Activated naive CD4-positive, alpha-beta T cell treated with anti-CD3 and anti-CD28 coated beads, Interleukin-2, amount 50 U/mL, for 24 hours (primary cell): ENCODE measurements around the gene DGAT2.

Source experiments
- H3K27ac Mint-ChIP-seq: one replicate; pipeline ENCODE4 v1.8.0; 2021; ENCODE audit warnings: mild to moderate bottlenecking, mixed read lengths
- H3K27me3 Mint-ChIP-seq: one replicate; pipeline ENCODE4 v1.8.0; 2021; ENCODE audit warnings: mixed read lengths
- H3K36me3 Mint-ChIP-seq: one replicate; pipeline ENCODE4 v1.8.0; 2021; ENCODE audit warnings: mixed read lengths
- H3K4me1 Mint-ChIP-seq: one replicate; pipeline ENCODE4 v1.8.0; 2021; ENCODE audit warnings: mixed read lengths
- H3K4me3 Mint-ChIP-seq: one replicate; pipeline ENCODE4 v1.8.0; 2021; ENCODE audit warnings: mild to moderate bottlenecking, mixed read lengths
- H3K9me3 Mint-ChIP-seq: one replicate; pipeline ENCODE4 v1.8.0; 2021; ENCODE audit warnings: mixed read lengths

Gene DGAT2

DNA sequence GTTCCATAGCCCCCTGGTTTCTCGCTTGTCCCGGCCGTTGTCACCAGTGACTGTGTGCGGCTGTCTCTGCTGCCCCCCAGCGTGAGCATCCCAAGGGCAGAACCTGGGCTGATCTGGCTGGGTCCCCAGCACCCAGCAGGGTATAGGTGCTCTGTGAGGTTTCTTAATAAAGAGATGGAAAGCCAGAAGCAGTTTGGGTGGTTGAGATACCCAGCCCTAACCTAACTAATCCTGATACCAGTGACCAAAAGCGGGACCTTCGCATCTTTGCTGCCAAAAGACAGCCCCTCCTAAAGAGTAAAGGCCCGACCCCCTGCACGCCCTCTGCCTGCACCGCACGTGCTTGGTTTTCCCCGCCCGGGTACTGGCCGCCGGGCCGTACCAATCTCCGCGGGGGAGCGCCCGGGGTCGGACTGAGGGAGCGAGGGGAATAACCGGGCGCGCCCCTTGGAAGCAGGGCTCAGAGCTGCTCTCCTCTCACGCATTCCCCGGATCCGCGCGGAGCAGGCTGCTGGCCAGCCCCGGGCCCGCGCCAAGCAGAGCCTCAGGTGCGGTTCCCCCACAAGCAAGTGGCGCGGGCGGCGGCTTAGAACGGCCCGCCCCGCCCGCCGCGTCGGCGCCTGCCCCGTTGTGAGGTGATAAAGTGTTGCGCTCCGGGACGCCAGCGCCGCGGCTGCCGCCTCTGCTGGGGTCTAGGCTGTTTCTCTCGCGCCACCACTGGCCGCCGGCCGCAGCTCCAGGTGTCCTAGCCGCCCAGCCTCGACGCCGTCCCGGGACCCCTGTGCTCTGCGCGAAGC lies at the start of gene DGAT2:
Gene DGAT2, plus strand, starts transcription at position 667 of the 797 bp plus-strand sequence. CDS start 214 bp downstream, outside the sequence.
- Mint-ChIP-seq H3K27ac (peak within 1 kb of the TSS; percentile 79), H3K36me3 (no peaks in the 10 kb centered on the region), H3K27me3 (peaks cover 13% of the 10 kb centered on the region), H3K9me3 (no peaks in the 10 kb centered on the region), H3K4me1 (peaks cover 21% of the 10 kb centered on the region), H3K4me3 (peak within 1 kb of the TSS; percentile 81)

GRCh38 chr11:75719340-75720239 lies 49.0 kb upstream of the DGAT2 start:
- Mint-ChIP-seq H3K4me1 (no peaks in the 10 kb centered on the region), H3K27ac (no peak overlapping the region), H3K9me3 (no peaks in the 10 kb centered on the region), H3K27me3 (no peaks in the 10 kb centered on the region), H3K36me3 (no peaks in the 10 kb centered on the region), H3K4me3 (no peak overlapping the region)

DNA sequence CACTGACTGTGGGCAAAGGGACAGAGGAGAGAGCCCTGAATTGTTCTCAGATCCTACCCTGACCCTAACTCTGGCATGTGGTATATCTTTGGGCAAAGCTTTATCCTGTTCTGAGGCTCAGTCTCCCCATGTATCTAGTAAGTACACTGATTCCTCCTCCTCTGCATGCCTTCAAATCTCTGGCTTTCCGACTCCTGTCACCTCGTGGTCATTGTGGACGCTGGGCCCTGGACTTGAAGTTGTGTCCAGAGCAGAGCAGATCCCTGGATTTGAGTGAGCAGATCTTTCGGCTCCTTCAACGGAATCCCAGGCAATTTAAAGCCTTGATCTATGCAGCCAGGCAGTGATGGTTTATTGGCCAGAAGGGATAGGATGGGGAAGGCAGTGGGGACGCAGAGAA lies 47.9 kb upstream of the DGAT2 start:
- no peak overlapping the region for H3K4me3 Mint-ChIP-seq
- H3K36me3 Mint-ChIP-seq, result no peaks in the 10 kb centered on the region
- H3K27me3 Mint-ChIP-seq, result no peaks in the 10 kb centered on the region
- H3K27ac Mint-ChIP-seq, result no peak overlapping the region
- H3K9me3 Mint-ChIP-seq, result no peaks in the 10 kb centered on the region
- H3K4me1 Mint-ChIP-seq, result no peaks in the 10 kb centered on the region

DNA sequence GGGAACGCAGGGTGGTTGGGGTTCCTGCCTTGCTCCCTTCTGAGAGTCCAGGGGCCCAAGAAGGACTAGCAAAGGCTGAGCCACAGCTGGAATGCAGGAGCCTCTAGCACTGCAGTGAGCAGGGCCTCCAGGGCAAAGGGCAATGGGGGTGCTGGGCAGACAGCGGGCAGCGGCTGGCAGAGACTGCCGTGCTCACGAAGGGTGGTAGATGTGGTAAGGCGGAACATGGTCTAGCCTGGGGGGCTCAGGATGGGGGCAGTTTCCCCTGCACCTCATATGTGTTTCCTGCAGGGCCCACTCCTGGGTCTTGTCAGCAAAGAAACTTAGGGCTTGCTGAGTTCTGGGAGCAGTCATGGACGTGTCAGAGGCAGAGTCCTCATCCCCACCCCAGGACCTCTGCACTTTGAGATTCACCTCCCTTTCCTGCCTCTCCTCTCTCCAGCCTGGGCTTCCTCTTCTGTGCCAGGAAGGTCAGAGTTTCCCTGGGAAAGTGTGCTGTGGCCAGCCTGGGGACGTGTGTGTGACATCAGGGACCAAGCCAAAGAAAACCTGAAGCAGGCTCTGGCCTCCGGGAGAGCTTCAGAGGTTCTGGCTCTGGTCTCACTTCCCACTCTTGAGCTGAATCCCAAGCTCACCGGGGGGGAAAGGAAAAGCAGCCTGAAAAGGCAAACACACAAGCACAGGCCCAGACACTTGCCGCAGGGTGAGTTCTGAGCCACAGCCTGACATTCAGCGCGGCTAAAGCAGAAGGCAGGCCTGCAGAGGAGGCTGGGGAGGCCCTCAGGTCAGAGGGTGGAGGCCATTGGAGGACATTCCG lies 46.5 kb upstream of the DGAT2 start:
- Mint-ChIP-seq H3K4me3 (no peak overlapping the region), H3K4me1 (no peaks in the 10 kb centered on the region), H3K36me3 (no peaks in the 10 kb centered on the region), H3K9me3 (no peaks in the 10 kb centered on the region), H3K27ac (no peak overlapping the region), H3K27me3 (no peaks in the 10 kb centered on the region)

DNA sequence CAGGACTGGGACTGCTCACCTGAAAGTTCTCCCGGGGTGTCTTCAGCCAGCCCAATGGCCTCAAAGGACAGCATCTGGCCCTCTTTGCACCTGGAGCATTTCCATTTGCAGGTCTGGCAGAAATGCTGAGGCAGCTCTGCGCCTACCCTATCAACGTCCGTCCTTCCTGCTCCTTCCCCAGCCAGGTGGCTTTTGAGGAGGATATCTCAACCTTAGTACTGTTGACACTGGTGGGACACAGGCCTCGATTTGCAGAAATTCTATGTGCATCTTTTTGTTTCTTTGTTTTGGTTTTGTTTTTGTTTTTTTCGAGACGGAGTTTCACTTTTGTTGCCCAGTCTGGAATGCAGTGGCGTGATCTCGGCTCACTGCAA lies 45.9 kb upstream of the DGAT2 start:
- Mint-ChIP-seq H3K4me1 (no peaks in the 10 kb centered on the region), H3K36me3 (no peaks in the 10 kb centered on the region), H3K9me3 (no peaks in the 10 kb centered on the region), H3K27me3 (no peaks in the 10 kb centered on the region), H3K27ac (no peak overlapping the region), H3K4me3 (no peak overlapping the region)

GRCh38 chr11:75725547-75726320 lies 42.8 kb upstream of the DGAT2 start:
- H3K27me3 Mint-ChIP-seq, result no peaks in the 10 kb centered on the region
- no peaks in the 10 kb centered on the region for H3K4me1 Mint-ChIP-seq
- no peaks in the 10 kb centered on the region for H3K36me3 Mint-ChIP-seq
- no peaks in the 10 kb centered on the region for H3K9me3 Mint-ChIP-seq
- H3K4me3 Mint-ChIP-seq, result no peak overlapping the region
- no peak overlapping the region for H3K27ac Mint-ChIP-seq

GRCh38 chr11:75728992-75729391 lies 39.6 kb upstream of the DGAT2 start:
- Mint-ChIP-seq H3K4me1 (no peaks in the 10 kb centered on the region), H3K27ac (no peak overlapping the region), H3K4me3 (no peak overlapping the region), H3K36me3 (no peaks in the 10 kb centered on the region), H3K27me3 (peaks cover 2% of the 10 kb centered on the region), H3K9me3 (no peaks in the 10 kb centered on the region)

DNA sequence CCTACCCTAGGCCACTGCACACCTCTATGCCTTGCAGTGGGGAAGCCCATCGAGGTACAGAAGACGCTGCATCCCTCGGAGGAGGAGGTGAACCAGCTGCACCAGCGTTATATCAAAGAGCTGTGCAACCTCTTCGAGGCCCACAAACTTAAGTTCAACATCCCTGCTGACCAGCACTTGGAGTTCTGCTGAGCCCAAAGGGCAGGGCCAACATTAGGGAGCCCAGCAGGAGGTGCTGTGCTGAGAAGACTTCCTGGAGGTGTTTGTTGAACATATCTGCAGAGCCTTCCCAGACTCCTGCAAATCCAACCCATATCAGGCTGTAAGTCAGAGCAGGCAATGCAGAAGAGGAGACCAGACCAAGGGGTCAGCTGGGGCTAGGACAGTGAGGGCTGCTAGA lies 37.5 kb upstream of the DGAT2 start:
- H3K27me3 Mint-ChIP-seq, result peaks cover 6% of the 10 kb centered on the region

DNA sequence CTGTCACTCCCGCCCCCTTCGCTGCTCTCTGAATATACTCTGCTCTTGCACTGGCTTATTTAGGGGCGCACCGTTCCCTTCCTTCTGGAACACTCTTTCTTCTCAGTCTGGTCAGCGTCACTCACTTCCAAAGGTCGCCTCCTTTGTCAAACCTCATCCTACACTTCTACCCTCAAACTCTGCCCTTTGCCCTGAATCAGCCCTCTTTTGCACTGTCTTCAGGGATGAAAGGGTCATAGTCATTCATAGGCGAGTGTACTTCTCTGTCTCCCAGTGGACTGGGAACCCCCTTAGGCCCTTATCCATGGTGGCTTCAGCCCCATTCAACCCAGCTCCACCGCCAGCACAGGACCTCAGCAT lies 35.5 kb upstream of the DGAT2 start:
- no peaks in the 10 kb centered on the region for H3K36me3 Mint-ChIP-seq
- H3K9me3 Mint-ChIP-seq, result no peaks in the 10 kb centered on the region
- no peak overlapping the region for H3K4me3 Mint-ChIP-seq
- no peak overlapping the region for H3K27ac Mint-ChIP-seq
- peaks cover 6% of the 10 kb centered on the region for H3K27me3 Mint-ChIP-seq
- H3K4me1 Mint-ChIP-seq, result no peaks in the 10 kb centered on the region

More for the DNA sequence above, 37.5 kb upstream of the DGAT2 start:
- no peak overlapping the region for H3K27ac Mint-ChIP-seq
- no peaks in the 10 kb centered on the region for H3K4me1 Mint-ChIP-seq
- no peaks in the 10 kb centered on the region for H3K9me3 Mint-ChIP-seq
- no peak overlapping the region for H3K4me3 Mint-ChIP-seq
- H3K36me3 Mint-ChIP-seq, result no peaks in the 10 kb centered on the region

DNA sequence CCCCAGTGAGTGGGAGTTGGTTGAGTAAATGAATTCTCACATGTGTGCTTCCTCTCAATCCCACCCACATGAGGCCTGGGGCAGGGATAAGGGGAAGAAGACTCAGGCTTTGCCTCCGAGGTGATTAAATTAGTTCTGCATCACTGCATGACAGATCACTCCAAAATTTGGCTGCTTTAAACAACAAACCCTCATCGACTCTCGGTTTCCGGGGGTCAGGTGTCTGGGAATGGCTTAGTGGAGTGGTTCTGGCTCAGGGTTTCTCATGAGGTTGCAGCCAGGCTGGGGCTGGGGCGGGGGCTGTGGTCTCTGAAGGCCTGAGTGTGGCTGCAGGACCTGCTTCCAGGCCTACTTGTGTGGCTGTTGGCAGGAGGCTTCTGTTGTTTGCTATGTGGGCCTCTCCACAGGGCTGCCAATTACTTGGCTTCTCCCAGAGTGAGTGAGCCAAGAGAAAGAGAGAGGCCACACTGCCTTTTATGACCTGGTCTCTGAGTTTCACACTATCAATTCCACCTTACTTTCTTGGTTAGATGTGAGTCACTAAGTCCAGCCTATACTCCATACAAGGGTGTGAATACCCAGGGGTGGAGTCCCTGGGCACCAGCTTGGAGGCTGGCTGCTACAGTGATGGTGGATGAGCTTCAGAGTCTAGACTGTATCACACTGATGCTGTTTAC lies 35.0 kb upstream of the DGAT2 start:
- H3K9me3 Mint-ChIP-seq, result no peaks in the 10 kb centered on the region
- H3K36me3 Mint-ChIP-seq, result no peaks in the 10 kb centered on the region
- H3K4me1 Mint-ChIP-seq, result no peaks in the 10 kb centered on the region
- peaks cover 6% of the 10 kb centered on the region for H3K27me3 Mint-ChIP-seq
- H3K27ac Mint-ChIP-seq, result no peak overlapping the region
- no peak overlapping the region for H3K4me3 Mint-ChIP-seq

DNA sequence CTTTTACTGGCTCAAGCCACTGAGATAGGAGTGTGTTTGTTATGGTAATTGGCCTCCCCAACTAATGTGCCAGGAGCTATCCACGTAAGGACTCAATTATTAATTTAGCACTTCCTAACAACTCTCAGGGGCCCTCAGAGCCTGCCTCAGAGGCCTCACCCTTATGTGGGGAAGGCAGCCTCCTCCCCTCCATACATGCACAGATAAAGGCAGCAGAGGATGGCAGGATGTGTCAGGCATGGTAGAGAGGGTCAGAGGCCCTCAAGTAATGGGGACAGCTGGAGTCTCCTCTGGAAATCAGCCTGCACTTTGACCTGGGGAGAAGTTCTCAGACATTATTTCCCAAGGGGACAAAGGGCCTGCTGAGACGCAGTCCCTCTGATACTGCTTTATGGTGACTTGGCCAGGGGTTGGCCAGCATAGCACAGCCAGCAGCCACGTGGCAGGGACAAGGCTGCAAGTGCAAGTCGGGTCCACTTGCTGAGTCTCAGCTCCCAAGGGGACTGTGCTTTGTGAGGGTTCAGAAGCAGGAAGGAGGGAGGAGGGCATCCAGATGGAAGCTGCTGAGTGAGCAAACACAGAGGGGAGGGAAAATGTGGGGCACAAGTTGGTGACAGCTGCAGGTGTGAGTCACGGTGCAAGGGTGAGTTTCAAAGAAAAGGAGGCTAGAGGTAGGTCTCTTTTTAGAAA lies 33.9 kb upstream of the DGAT2 start:
- Mint-ChIP-seq H3K4me3 (no peak overlapping the region), H3K4me1 (no peaks in the 10 kb centered on the region), H3K27me3 (peaks cover 6% of the 10 kb centered on the region), H3K36me3 (no peaks in the 10 kb centered on the region), H3K27ac (no peak overlapping the region), H3K9me3 (no peaks in the 10 kb centered on the region)

GRCh38 chr11:75735181-75735845 lies 33.3 kb upstream of the DGAT2 start:
- Mint-ChIP-seq H3K4me1 (no peaks in the 10 kb centered on the region), H3K36me3 (no peaks in the 10 kb centered on the region), H3K9me3 (no peaks in the 10 kb centered on the region), H3K27ac (no peak overlapping the region), H3K27me3 (peaks cover 6% of the 10 kb centered on the region), H3K4me3 (no peak overlapping the region)

- H3K27me3 Mint-ChIP-seq, result peaks cover 6% of the 10 kb centered on the region
- H3K4me1 Mint-ChIP-seq, result no peaks in the 10 kb centered on the region
- no peak overlapping the region for H3K4me3 Mint-ChIP-seq
- no peaks in the 10 kb centered on the region for H3K9me3 Mint-ChIP-seq
- H3K36me3 Mint-ChIP-seq, result no peaks in the 10 kb centered on the region
- no peak overlapping the region for H3K27ac Mint-ChIP-seq
Observed at GRCh38 chr11:75737314-75737713, 31.3 kb upstream of the DGAT2 start.

GRCh38 chr11:75740681-75741080 lies 27.9 kb upstream of the DGAT2 start:
- no peaks in the 10 kb centered on the region for H3K9me3 Mint-ChIP-seq
- no peaks in the 10 kb centered on the region for H3K4me1 Mint-ChIP-seq
- H3K4me3 Mint-ChIP-seq, result no peak overlapping the region
- H3K27ac Mint-ChIP-seq, result no peak overlapping the region
- H3K36me3 Mint-ChIP-seq, result no peaks in the 10 kb centered on the region
- peaks cover 11% of the 10 kb centered on the region for H3K27me3 Mint-ChIP-seq
